SU-DHL-6 (cell line): ENCODE results near the gene NTRK3.

Experiments used
- CTCF ChIP-seq: fragments of 200-600 bp; sonication (generic); IDR thresholded peaks from one replicate; pipeline ENCODE4 v1.5.1; 2017; ENCODE audit warnings: antibody characterized with exemption, mild to moderate bottlenecking, low read length, moderate library complexity; ENCODE audit not compliant: insufficient read depth, poor library complexity, severe bottlenecking
- EZH2phosphoT487 ChIP-seq: fragments of 200-600 bp; sonication (generic), shearing (Covaris generic); conservative IDR thresholded peaks from 2 replicates; pipeline ENCODE4 v1.6.1; 2018; ENCODE audit warnings: mild to moderate bottlenecking, antibody characterized with exemption, low read length, moderate library complexity, mixed read lengths

GRCh38 chr15:88077296-88078020, 179.1 kb downstream of the NTRK3 start:
- TF ChIP-seq EZH2phosphoT487 (no peak), CTCF (no peak)
